Fibroblast of the aortic adventitia (primary cell): ENCODE data around the gene SCN3B. TPM values are rescaled to one million over a fixed set of nuclear protein-coding genes. Genes with fewer than 3 reads are reported as not detected.

Experiments used
- DNase-seq: peaks from one replicate; pipeline ENCODE4 v3.0.0-alpha.2; 2010; ENCODE audit warnings: low read depth
- H3K4me3 ChIP-seq: 2 replicates; pipeline ENCODE4 v1.5.1; 2011; ENCODE audit warnings: low read depth, mild to moderate bottlenecking, control low read depth, low read length, moderate library complexity
- CTCF ChIP-seq: IDR thresholded peaks from 2 replicates; pipeline ENCODE4 v1.5.1; 2011; ENCODE audit warnings: mild to moderate bottlenecking, low read length, control low read depth, inconsistent platforms; ENCODE audit not compliant: insufficient read depth
- total RNA-seq: library from RNA; depleted of rRNA; stranded (reverse); fragments of >200 nt; gene quantifications from 2 replicates; pipeline ENCODE4 v1.2.3, GENCODE V29; 2012; ENCODE audit warnings: low replicate concordance

Gene SCN3B
- total RNA-seq, 1 donor, result not detected

GRCh38 chr11:123587044-123587443, 67.4 kb downstream of the SCN3B start:
- H3K4me3 ChIP-seq, result no peak overlapping the region
- DNase-seq, result no peak
- TF ChIP-seq CTCF, result no peak

GRCh38 chr11:123586568-123586967, 67.9 kb downstream of the SCN3B start:
- no peak for TF ChIP-seq CTCF
- no peak overlapping the region for H3K4me3 ChIP-seq
- no peak for DNase-seq

GRCh38 chr11:123585706-123586105, 68.7 kb downstream of the SCN3B start:
- no peak for TF ChIP-seq CTCF
- no peak overlapping the region for H3K4me3 ChIP-seq
- no peak for DNase-seq

GRCh38 chr11:123585206-123585605, 69.2 kb downstream of the SCN3B start:
- TF ChIP-seq CTCF, result no peak
- H3K4me3 ChIP-seq, result no peak overlapping the region
- no peak for DNase-seq

- no peak overlapping the region for H3K4me3 ChIP-seq
- no peak for DNase-seq
- no peak for TF ChIP-seq CTCF
Observed at GRCh38 chr11:123584737-123585136, 69.7 kb downstream of the SCN3B start.

- no peak for TF ChIP-seq CTCF
- DNase-seq, result no peak
- H3K4me3 ChIP-seq, result no peak overlapping the region
Observed at GRCh38 chr11:123584186-123584585, 70.2 kb downstream of the SCN3B start.

- TF ChIP-seq CTCF, result no peak
- no peak overlapping the region for H3K4me3 ChIP-seq
- no peak for DNase-seq
Observed at GRCh38 chr11:123582992-123583504, 71.4 kb downstream of the SCN3B start.
